Effector memory CD4-positive, alpha-beta T cell (primary cell): ENCODE results near the gene USP48.
"Not testable (repeated sequence)": the region's sequence is repeated elsewhere in the genome, so short reads cannot be mapped to it uniquely, and the experiment has no call there.

Source experiments
- DNase-seq, 3 donors: peaks; one replicate each; pipeline ENCODE4 v3.0.0-alpha.2; 2020
- H3K27ac ChIP-seq: 2 replicates; pipeline ENCODE4 v1.7.0; 2013; ENCODE audit warnings: mild to moderate bottlenecking, low read length, moderate library complexity; ENCODE audit not compliant: insufficient read depth, poor library complexity, severe bottlenecking
- H3K27me3 ChIP-seq: replicated peaks from 2 replicates; pipeline ENCODE4 v1.7.0; 2013; ENCODE audit warnings: mild to moderate bottlenecking, low read length; ENCODE audit not compliant: insufficient read depth, control insufficient read depth, poor library complexity, severe bottlenecking
- H3K36me3 ChIP-seq: 2 replicates; pipeline ENCODE4 v1.7.0; 2013; ENCODE audit warnings: mild to moderate bottlenecking, low read length, moderate library complexity; ENCODE audit not compliant: control insufficient read depth, insufficient read depth
- H3K4me1 ChIP-seq: 2 replicates; pipeline ENCODE4 v1.7.0; 2013; ENCODE audit warnings: low read length, mild to moderate bottlenecking; ENCODE audit not compliant: control insufficient read depth, insufficient read depth, poor library complexity, severe bottlenecking
- H3K4me3 ChIP-seq: 2 replicates; pipeline ENCODE4 v1.7.0; 2013; ENCODE audit warnings: low read length, low read depth, mild to moderate bottlenecking; ENCODE audit not compliant: insufficient read depth, poor library complexity, severe bottlenecking
- H3K9me3 ChIP-seq: 2 replicates; pipeline ENCODE4 v1.7.0; 2013; ENCODE audit warnings: mild to moderate bottlenecking, low read length, moderate library complexity; ENCODE audit not compliant: control insufficient read depth
- total RNA-seq, 3 donors: gene quantifications; one replicate each; lab custom pipeline; 2026; lab: John Stamatoyannopoulos, UW

The USP48 gene, protein sequence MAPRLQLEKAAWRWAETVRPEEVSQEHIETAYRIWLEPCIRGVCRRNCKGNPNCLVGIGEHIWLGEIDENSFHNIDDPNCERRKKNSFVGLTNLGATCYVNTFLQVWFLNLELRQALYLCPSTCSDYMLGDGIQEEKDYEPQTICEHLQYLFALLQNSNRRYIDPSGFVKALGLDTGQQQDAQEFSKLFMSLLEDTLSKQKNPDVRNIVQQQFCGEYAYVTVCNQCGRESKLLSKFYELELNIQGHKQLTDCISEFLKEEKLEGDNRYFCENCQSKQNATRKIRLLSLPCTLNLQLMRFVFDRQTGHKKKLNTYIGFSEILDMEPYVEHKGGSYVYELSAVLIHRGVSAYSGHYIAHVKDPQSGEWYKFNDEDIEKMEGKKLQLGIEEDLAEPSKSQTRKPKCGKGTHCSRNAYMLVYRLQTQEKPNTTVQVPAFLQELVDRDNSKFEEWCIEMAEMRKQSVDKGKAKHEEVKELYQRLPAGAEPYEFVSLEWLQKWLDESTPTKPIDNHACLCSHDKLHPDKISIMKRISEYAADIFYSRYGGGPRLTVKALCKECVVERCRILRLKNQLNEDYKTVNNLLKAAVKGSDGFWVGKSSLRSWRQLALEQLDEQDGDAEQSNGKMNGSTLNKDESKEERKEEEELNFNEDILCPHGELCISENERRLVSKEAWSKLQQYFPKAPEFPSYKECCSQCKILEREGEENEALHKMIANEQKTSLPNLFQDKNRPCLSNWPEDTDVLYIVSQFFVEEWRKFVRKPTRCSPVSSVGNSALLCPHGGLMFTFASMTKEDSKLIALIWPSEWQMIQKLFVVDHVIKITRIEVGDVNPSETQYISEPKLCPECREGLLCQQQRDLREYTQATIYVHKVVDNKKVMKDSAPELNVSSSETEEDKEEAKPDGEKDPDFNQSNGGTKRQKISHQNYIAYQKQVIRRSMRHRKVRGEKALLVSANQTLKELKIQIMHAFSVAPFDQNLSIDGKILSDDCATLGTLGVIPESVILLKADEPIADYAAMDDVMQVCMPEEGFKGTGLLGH
- total RNA-seq: 90.4 to 113 (median 91.3) reads per million in 3 donors

DNA sequence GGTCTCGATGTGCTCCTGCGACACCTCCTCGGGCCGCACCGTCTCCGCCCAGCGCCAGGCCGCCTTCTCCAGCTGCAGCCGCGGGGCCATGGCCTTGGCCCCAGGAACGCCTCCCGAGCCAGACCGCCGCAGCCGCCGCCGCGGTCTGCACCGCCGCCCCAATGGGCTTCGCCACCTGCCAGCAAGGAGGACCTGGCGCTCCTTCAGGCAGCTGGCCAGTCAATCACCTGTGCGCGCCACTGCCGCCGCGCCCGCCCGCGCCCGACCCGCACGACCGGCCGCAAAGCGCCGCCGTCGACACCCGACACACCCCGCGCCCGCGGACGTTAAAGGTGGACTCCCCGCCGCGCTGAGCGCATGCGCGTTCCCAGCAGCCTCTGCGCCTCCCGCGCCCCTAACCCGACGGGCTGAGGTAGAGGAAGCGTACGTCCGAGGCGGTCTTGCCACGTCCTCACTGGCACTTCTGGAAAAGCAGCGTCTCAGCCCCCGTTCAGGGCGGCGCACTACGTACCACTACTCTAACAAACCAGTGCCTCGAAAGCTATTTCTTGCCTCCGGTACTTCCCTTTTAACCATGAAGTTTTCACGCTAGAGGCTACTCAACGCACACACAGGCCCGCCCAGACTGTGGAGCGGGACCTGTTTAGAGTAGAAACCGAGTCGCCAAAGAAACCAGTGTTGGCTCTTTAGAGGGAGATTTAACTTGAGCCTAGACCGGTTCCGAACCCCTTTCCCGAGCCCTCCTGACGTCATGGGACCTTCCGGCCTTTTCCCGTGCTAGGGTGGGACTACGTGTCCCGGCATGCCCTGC, at the start of gene USP48:
USP48 (minus strand) TSS at position 282 of the 811 bp plus-strand sequence; CDS start at position 90, 192 bp downstream.
- Histone ChIP-seq H3K36me3 (no peaks in the 10 kb centered on the region), H3K4me1 (peaks cover 16% of the 10 kb centered on the region), H3K27me3 (no peaks in the 10 kb centered on the region), H3K9me3 (no peaks in the 10 kb centered on the region), H3K27ac (peak within 1 kb of the TSS; percentile 99), H3K4me3 (peak within 1 kb of the TSS; percentile 70)
- DNase-seq: peak; percentile 93 to 94 (median 94)

GRCh38 chr1:21831454-21831970, 48.6 kb upstream of the USP48 start:
- H3K4me3 ChIP-seq: no peak overlapping the region
- H3K9me3 ChIP-seq: no peaks in the 10 kb centered on the region
- no peaks in the 10 kb centered on the region for H3K27me3 ChIP-seq
- H3K36me3 ChIP-seq: no peaks in the 10 kb centered on the region
- H3K27ac ChIP-seq: no peak overlapping the region
- DNase-seq: no peak
- H3K4me1 ChIP-seq: no peaks in the 10 kb centered on the region

GRCh38 chr1:21830792-21831453, 48.0 kb upstream of the USP48 start:
- Histone ChIP-seq H3K9me3 (no peaks in the 10 kb centered on the region), H3K36me3 (no peaks in the 10 kb centered on the region)
- DNase-seq: no peak

DNA sequence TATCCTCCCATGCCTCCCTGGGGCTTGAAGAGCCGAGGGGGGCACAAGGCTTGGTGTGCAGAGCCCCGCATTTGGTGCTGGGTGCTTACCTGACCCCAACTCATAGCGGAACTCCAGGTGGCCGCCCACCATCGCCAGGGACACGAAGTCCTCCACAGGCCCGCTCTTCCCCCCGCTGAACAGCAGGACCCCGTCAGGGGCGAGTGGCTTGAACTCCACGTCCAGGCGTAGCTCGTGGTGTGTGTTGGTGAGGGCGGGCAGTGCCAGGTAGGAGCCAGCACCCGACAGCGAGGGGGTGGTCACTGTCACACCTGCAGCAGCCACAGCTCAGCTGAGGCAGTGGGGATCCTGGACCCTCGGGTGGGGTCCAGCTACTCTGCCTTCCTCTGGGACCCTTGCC, 46.3 kb upstream of the USP48 start:
- no peak overlapping the region for H3K27ac ChIP-seq

More at GRCh38 chr1:21830792-21831453, 48.0 kb upstream of the USP48 start:
- Histone ChIP-seq H3K27ac (no peak overlapping the region), H3K4me1 (no peaks in the 10 kb centered on the region), H3K4me3 (no peak overlapping the region), H3K27me3 (no peaks in the 10 kb centered on the region)

DNA sequence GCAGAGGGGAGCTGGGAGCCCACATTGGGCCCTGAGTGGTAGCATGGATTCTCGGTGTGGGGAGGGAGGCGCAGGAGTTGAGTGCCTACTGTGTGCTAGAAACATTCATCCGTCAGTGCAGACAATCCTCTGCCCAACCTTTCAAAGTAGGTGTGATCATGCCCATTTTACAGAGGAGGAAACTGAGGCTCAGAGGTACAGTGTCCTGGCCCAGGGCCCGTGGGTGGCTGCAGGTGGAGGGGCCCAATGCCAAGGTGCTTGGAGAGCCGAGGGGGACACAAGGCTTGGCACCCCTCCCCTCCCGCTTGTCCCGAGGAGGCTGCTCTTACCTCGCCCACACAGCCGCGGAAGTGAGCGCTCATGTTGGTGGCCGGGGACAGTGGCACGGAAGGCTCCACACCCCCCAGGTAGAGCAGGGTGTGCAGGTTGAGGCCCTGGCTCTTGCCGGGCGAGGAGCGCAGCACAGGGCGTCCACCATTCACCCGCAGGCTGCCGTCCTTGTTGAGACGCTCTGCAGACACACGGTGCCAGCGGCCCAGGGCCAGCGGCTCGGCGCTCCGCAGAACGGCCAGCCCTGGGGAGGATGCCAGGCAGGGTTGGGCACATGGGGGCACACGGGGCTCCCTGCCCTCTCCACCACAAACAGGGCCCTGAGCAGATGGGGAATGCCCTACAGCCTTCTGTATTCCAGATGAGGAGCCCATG, 45.7 kb upstream of the USP48 start:
- DNase-seq: no peak
- H3K36me3 ChIP-seq: no peaks in the 10 kb centered on the region
- H3K4me3 ChIP-seq: no peak overlapping the region
- no peaks in the 10 kb centered on the region for H3K27me3 ChIP-seq
- H3K9me3 ChIP-seq: no peaks in the 10 kb centered on the region
- H3K4me1 ChIP-seq: no peaks in the 10 kb centered on the region
- no peak overlapping the region for H3K27ac ChIP-seq

More for the DNA sequence above, 46.3 kb upstream of the USP48 start:
- no peaks in the 10 kb centered on the region for H3K4me1 ChIP-seq
- H3K36me3 ChIP-seq: no peaks in the 10 kb centered on the region
- no peaks in the 10 kb centered on the region for H3K27me3 ChIP-seq
- H3K9me3 ChIP-seq: no peaks in the 10 kb centered on the region
- no peak overlapping the region for H3K4me3 ChIP-seq
- DNase-seq: no peak

GRCh38 chr1:21828075-21828474, 45.1 kb upstream of the USP48 start:
- Histone ChIP-seq H3K27ac (no peak overlapping the region), H3K27me3 (no peaks in the 10 kb centered on the region), H3K36me3 (no peaks in the 10 kb centered on the region), H3K4me3 (no peak overlapping the region), H3K4me1 (no peaks in the 10 kb centered on the region), H3K9me3 (no peaks in the 10 kb centered on the region)
- DNase-seq: no peak

DNA sequence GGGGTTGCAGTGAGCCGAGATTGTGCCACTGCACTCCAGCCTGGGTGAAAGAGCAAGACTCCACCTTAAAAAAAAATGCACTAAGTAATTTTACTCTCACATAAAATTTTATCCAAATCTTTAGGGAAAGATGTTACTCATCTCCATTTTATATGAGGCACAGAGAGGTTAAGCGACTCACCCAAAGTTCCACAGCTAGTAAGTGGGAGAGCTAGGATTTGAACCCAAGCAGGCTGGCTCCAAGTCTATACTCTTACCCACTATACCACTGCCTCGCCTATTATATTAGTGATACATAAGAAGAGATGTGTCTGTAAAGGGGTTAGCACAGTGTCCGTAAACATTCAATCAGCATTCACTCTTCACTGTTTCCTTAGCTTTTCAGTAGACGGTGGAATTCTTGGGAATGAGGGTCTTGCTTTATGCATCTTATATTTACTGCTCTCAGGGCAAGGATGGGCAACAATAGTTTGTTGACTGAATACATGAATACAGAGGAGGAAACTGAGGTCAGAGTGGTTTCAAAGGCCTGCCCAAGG, 44.3 kb upstream of the USP48 start:
- Histone ChIP-seq H3K27ac (no peak overlapping the region), H3K4me3 (no peak overlapping the region), H3K9me3 (no peaks in the 10 kb centered on the region), H3K27me3 (no peaks in the 10 kb centered on the region), H3K36me3 (no peaks in the 10 kb centered on the region), H3K4me1 (no peaks in the 10 kb centered on the region)
- no peak for DNase-seq

DNA sequence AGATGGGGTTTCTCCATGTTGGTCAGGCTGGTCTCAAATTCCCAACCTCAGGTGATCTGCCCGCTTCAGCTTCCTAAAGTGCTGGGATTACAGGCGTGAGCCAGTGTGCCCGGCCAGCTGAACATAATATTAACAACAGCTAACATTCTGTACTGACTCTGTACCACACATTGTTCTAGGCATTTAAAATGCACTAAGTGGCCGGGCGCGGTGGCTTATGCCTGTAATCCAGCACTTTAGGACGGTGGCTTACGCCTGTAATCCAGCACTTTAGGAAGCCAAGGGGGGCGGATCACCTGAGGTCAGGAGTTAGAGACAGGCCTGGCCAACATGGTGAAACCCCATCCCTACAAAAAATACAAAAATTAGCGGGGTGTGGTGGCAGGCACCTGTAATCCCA, 43.7 kb upstream of the USP48 start:
- H3K36me3 ChIP-seq, H3K27me3 ChIP-seq, H3K4me1 ChIP-seq, H3K27ac ChIP-seq, H3K9me3 ChIP-seq, H3K4me3 ChIP-seq, DNase-seq: not testable (repeated sequence)
